Measurements from ENCODE around the gene EBF3.

The EBF3 gene

DNA sequence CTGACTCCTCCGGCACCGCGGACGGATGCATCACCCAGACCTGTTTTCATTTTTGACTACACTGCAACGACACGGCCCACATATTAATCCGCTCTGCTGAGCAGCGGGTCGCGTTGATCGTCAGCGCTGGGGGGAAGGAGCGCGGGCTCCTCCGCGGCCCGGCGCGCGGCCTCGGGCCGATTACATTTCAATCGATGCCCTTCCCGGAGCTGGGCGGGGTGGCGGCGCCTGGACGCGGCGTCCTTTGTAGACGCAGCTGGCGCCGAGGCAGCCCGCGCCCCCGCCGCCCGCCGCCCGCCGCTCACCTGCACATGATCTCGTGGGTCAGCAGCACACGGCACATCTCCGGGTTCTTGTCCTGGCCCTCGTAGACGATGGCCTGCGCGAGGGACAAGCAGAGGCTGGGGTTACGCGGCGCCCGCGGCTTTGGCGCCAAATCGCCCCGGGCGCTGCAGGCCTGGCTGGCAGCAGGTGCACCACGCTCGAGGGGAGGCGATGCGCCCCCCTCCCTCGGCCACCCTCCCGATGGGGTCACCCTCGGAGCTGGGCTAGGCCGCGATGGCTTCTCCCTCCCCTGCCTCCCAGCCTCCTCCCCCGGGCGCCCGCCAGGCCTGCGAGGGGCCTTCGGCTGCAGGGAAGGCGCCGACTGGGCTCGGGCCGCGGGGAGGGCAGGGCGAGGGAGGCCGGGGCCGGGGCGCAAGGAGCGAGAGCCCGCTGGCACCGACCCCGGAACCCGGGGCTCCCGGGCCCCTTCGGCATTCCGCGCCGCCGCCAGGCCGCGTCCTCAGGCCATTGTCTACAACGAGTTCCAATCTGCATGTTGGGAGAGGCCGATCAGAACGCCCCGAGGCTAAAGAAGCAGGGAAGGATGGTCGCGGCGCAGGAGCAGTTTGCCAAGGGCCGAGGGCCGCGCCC is 5.2 kb downstream of the EBF3 start:
- peak; percentile 56 for DNase-seq

GRCh38 chr10:129958148-129958628 is 5.9 kb downstream of the EBF3 start:
- no peak for DNase-seq

DNA sequence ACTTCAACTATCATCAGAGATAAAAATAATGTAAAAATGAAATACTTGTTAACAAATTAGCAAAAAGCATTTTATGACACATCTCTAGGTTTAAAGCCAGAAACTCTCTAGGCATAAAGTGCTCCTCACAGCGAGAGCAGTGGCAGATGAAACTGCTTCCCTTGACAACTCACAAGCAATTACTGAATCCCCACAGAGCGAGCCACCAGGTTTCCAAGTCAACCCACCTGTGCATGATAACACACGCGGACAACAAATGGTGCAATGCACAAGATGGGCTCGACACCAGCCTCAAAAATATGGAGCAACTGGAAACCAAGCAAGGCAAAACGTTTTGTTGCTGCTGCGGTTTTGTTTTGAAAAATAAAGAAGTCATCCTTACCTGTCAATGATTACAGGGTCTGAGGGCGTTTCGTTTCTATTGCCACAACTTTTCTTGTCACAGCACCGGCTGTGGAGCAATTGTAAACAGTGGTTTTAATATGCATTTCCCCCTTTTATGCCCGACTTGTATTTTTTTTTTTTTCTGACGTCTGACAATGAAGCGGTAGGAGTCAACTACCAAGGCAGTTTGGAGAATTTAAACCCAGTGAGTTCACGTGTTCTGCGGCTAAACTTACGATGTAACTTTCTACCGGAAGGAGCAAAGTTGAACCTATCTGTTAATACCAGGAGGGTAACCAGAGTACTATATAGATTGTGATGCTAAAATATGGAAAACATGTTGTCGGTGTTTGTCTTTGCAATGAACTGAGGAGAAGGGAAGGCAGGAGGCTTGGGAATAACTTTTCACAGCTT is 7.0 kb downstream of the EBF3 start:
- no peak for DNase-seq

GRCh38 chr10:129956286-129956670 is 7.8 kb downstream of the EBF3 start:
- DNase-seq: no peak

GRCh38 chr10:129955601-129956285 is 8.3 kb downstream of the EBF3 start:
- DNase-seq: no peak

DNA sequence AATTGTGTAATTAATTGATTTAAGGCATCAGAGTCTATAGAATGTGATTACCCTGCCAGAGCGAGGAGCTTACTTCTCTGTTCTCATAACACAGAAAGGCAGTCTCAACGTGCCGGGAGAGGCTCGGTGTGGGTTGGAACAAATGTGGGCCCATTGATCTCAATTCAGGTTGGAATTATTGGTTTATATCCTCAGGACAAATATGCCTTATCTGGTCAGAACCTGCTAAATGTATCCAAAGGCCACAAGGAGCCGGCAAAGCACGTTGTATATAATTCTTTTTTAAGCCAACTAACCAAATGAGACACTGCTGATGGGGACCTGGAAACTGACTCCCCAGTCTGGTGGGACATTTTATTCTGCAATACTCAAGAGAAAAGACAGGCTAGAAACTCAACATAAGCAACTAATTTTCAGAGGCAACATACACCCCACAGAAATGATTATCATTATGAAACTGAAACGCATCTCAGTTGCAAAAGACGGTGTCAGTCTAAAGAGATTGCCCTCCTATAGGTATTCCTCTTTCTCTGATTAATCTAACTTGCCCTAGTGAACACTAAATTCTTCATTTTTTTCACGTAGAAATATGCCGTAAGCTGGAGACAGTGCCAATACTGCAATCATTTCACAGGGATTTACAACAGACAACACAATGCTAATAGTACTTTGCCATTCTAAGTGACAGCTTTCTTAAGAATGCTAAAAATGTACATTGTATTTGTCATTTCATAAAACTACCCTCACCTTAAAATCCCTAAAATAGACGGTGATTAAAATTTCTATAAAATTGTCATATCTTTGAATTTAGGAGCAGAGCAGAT is 9.4 kb downstream of the EBF3 start:
- DNase-seq: no peak

DNA sequence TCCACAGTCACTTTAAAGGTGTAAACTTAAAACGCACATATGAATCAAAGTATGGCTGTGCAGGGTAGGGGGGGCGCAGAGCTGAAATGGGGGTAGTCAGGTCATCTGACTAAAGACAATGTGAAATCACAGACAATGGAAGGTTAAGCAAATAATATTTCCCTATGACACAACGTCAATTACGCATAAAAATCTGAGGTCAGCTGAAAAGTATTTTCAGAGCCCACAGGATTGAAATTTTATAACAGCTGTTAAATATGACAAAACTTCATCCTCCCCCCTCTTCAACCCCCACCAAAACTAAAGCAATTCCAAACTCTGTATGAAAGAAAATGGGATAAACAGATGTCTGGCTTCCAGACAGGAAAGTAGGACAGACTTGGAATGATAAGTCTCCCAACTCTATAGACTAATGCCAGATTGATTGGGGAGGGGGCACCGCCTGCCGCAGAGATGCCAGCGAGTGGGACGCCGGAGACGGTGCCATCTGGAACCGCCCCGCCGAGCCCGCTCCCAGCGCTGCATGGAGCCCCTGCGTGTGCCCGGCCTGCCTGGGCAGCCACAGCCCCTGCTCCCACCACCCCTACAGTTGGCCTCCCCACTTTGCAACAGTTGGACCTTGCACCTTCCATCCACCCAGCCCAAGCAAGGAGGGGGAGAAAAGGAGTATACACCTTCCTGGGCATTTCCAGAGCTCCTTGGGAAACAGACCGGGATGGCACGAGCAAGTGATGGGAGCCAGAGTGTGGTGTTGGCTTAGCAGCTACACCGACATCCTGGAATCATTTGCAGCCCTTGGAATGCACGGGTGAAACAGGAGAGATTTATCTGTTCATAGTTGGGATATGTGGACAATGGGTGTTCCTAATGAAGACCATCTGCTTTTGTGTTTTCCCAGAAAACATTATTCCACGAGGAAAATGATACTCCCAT is 10.7 kb downstream of the EBF3 start:
- no peak for DNase-seq

DNA sequence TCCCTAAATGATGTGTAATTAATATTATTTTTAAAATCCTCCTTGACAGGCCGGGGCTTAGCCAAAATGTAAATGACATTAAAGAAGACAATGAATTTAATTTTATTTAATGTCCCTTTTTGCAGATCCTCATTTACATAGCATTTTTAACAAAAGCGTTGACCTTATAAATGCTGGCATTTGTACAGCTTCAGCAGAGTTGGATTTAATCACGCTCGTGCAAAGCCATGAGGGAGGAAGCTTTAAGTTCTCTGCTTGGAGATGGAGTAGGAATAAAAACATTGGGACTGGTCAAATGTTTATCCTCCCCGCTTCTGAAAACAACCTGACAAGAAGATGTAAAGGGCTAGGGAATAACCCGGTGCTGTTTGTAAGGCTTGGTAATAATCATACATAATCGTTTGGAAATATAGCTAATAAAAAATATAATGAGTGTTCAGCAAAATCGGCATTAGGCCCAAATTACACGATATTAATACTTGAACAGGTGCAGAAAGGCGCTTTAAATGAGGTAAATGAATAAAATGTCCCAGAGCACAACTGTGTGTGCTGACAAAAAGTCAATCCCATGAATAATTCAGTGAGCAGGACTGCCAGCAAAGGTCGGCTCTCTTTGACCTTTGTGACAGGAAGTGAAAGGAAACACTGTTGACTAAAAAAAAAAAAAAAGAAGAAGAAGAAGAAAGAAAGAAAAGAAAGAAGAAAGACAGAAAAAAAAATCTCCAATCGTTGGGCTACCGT is 11.5 kb downstream of the EBF3 start:
- DNase-seq: no peak

DNA sequence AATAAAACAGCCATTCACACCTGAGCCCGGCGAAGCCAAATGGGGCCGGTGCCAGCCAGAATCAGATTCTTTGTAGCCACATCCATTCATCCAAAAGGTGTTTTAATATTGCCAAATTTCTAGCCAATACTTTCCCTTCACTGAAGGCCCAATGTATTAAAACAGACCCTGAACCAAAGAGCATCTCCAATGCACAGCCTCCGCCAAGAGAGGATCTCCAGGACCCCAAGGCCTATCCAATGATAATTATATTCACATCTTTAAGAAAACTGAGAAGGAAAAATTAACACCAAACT is 12.2 kb downstream of the EBF3 start:
- no peak for DNase-seq

DNA sequence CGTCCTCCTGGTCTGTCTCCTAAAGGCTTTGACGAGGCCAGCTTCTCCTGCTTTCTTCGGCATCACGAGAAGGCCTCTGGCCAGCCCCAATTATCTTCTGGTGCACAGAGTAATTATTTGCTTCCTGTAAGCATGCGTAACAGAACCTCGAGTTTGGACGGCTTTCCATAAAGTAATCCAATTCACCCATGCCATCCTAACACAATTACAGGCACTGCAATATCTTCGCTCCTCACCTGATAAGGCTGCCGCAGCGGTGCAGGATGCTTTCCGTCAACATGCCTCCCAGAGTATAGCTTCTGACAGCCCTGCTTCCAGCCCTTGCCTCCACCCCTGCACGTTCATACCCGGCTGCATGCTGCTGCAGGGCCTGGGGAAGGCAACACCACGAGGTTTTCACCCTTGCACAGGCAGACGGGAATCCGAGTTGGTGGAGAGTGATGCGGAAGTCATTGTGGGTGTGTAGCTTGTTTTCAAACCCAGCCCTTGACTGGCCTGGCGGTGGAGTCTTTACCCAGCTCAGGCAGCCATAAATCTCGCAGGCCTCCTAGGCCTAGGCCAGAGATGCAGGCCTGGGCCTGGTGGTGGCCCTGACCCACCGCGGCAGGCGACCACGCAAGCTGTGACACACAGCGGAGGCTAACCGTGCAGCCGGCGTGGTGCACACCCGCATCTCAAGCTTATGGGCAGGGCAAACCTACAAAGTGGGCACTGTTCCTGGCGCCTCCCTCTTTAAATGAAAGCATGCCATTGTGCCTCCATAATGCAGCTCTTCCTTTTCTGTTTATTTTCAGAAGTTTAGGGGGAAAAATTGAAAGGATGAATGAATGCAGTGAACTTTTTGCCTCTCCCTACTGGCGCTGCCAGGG is 12.7 kb downstream of the EBF3 start:
- no peak for DNase-seq

GRCh38 chr10:129950676-129951075 is 13.4 kb downstream of the EBF3 start:
- DNase-seq: no peak

DNA sequence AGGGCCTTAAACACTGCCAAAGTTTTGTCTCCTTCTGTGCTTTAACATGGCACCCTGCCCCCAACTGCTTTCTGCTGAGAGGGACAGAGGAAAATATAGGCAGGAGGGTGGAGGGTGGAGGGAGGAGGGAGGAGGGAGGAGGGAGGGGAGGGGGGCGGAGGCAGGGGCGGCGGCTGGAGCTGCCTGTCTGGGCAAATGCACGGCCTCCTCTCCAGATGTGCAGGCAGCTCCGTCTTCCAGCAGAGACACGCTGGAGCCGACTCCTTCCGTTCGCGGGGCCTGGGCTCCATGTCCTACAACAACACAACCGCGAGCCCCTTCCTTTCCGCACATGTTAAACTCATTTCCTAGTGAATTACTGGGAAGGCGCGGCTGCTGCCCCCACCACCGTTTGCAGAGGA is 14.2 kb downstream of the EBF3 start:
- no peak for DNase-seq

- no peak for DNase-seq
Observed at GRCh38 chr10:129949411-129949810, 14.7 kb downstream of the EBF3 start.

GRCh38 chr10:129946859-129947258 is 17.2 kb downstream of the EBF3 start:
- no peak for DNase-seq

GRCh38 chr10:129945941-129946760 is 17.9 kb downstream of the EBF3 start:
- no peak for DNase-seq

DNA sequence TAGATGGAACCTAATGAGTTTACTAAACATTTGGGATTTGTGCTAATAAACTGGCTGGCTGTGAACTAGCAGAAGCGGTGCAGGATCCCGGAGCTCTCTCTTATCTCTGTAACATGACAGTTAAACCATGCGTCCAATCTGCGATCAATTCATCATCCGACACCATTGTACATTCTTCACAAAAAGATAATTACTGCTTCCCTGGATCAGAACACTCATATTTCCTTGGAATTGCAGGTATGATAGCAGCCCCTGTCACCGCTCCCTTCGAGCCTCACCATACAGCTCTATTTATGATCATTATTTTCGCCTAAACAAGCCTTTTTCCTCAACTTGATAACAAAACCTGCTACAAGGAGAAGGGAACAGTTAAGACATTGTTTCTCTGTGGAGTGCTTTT is 18.5 kb downstream of the EBF3 start:
- DNase-seq: no peak

DNA sequence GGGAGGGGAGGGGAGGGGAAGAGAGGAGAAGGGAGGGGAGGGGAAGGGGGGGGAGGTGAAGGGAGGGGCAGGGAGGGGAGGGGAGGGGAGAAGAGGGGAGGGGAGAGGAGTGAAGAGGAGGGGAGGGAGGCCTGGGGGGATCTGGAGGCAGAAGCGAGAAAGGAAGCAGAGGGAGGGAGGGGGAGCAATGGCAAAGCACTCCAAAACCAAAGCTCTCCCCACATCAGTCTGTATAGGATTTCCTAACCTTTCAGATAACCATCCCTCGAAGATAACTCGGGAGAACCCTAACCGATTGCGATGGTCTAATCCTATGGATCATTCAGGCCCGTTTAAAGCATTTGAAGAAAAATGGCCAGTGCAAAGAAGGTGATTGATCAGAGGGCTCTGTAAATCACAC is 19.0 kb downstream of the EBF3 start:
- no peak for DNase-seq

DNA sequence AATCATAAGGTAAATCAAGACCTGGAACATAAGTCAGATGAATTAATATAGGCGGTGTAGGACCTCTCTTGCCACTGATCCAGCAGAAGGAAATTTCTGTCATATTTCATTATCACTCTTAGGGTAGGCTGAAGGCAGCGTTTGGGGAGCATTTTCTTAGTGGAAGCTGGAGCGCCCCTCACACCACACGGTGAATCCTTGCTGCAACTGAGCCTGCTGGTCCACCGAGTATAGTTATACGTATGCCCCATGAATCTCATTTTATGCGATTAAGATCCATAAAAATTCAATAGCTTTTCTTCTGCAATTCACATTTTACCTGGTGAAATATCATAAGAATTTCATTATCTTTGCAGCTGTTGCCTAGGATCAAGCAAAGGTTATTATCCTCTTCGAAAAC is 19.6 kb downstream of the EBF3 start:
- DNase-seq: no peak

Data from activated CD8-positive, alpha-beta memory T cell treated with anti-CD3 and anti-CD28 coated beads, Interleukin-2, amount 50 U/mL, for 48 hours (primary cell).